Measurements from ENCODE around the gene TRIM14. TPM values are rescaled to one million over a fixed set of nuclear protein-coding genes. Genes with fewer than 3 reads are reported as not detected.

TRIM14 gene
- total RNA-seq, 4 donors from 2014 or later = 15.8 to 22.9 (median 20.0) TPM

GRCh38 chr9:98140503-98140902, 21.5 kb upstream of the TRIM14 start:
- TF ChIP-seq CTCF (IDR thresholded peaks at IDR 0.05) (no peak), POLR2A (IDR thresholded peaks at IDR 0.05) (no peak), EP300 (IDR thresholded peaks at IDR 0.05) (no peak), POLR2AphosphoS5 (IDR thresholded peaks at IDR 0.05) (no peak)
- no peaks in the 10 kb centered on the region for H3K27me3 ChIP-seq
- no peaks in the 10 kb centered on the region for H3K36me3 ChIP-seq
- no peak for DNase-seq (ENCODE audit: low spot score in 2 of 2)
- no peak overlapping the region for H3K27ac ChIP-seq
- no peak overlapping the region for H3K4me3 ChIP-seq
- H3K4me1 ChIP-seq = peaks cover 27% of the 10 kb centered on the region
- WGBS = 94% methylated on average over 5 of the region's 5 CpGs
- H3K9me3 ChIP-seq = no peaks in the 10 kb centered on the region

- H3K27ac ChIP-seq = no peak overlapping the region
- no peak for DNase-seq (ENCODE audit: low spot score in 2 of 2)
Measured at GRCh38 chr9:98136489-98136888, 17.5 kb upstream of the TRIM14 start.

GRCh38 chr9:98135938-98136337, 16.9 kb upstream of the TRIM14 start:
- Histone ChIP-seq H3K27me3 (no peaks in the 10 kb centered on the region), H3K4me1 (no peaks in the 10 kb centered on the region), H3K27ac (no peak overlapping the region), H3K4me3 (no peak overlapping the region), H3K9me3 (no peaks in the 10 kb centered on the region), H3K36me3 (peaks cover 12% of the 10 kb centered on the region)
- 92% methylated on average over 7 of the region's 7 CpGs for WGBS
- DNase-seq (ENCODE audit: low spot score in 2 of 2) = no peak
- TF ChIP-seq CTCF (IDR thresholded peaks at IDR 0.05) (no peak), EP300 (IDR thresholded peaks at IDR 0.05) (no peak), POLR2AphosphoS5 (IDR thresholded peaks at IDR 0.05) (no peak), POLR2A (IDR thresholded peaks at IDR 0.05) (no peak)

More at GRCh38 chr9:98136489-98136888, 17.5 kb upstream of the TRIM14 start:
- Histone ChIP-seq H3K4me3 (no peak overlapping the region), H3K27me3 (no peaks in the 10 kb centered on the region), H3K36me3 (peaks cover 12% of the 10 kb centered on the region), H3K9me3 (no peaks in the 10 kb centered on the region), H3K4me1 (no peaks in the 10 kb centered on the region)
- TF ChIP-seq EP300 (IDR thresholded peaks at IDR 0.05) (no peak), POLR2A (IDR thresholded peaks at IDR 0.05) (no peak), POLR2AphosphoS5 (IDR thresholded peaks at IDR 0.05) (no peak), CTCF (IDR thresholded peaks at IDR 0.05) (no peak)

GRCh38 chr9:98135558-98135934, 16.5 kb upstream of the TRIM14 start:
- DNase-seq (ENCODE audit: low spot score in 2 of 2) = no peak
- Histone ChIP-seq H3K27ac (no peak overlapping the region), H3K4me1 (no peaks in the 10 kb centered on the region), H3K27me3 (no peaks in the 10 kb centered on the region), H3K36me3 (peaks cover 12% of the 10 kb centered on the region), H3K9me3 (no peaks in the 10 kb centered on the region), H3K4me3 (no peak overlapping the region)
- TF ChIP-seq EP300 (IDR thresholded peaks at IDR 0.05) (no peak), POLR2AphosphoS5 (IDR thresholded peaks at IDR 0.05) (no peak), POLR2A (IDR thresholded peaks at IDR 0.05) (no peak), CTCF (IDR thresholded peaks at IDR 0.05) (no peak)
- 81% methylated on average over 4 of the region's 4 CpGs for WGBS

GRCh38 chr9:98134702-98135557, 15.9 kb upstream of the TRIM14 start:
- H3K27ac ChIP-seq = no peak overlapping the region
- no peaks in the 10 kb centered on the region for H3K4me1 ChIP-seq
- TF ChIP-seq POLR2A (IDR thresholded peaks at IDR 0.05) (no peak), CTCF (IDR thresholded peaks at IDR 0.05) (no peak), POLR2AphosphoS5 (IDR thresholded peaks at IDR 0.05) (no peak), EP300 (IDR thresholded peaks at IDR 0.05) (no peak)
- H3K27me3 ChIP-seq = no peaks in the 10 kb centered on the region
- H3K36me3 ChIP-seq = peaks cover 12% of the 10 kb centered on the region
- peak in 1 of 2 donors; percentile 58 for DNase-seq (ENCODE audit: low spot score in 2 of 2)
- H3K4me3 ChIP-seq = no peak overlapping the region
- 78% methylated on average over 3 of the region's 12 CpGs for WGBS
- H3K9me3 ChIP-seq = no peaks in the 10 kb centered on the region
